ENCODE measurements around the gene KIF22. TPM values are rescaled to one million over a fixed set of nuclear protein-coding genes. Genes with fewer than 3 reads are reported as not detected.
"Not testable (repeated sequence)": the region's sequence is repeated elsewhere in the genome, so short reads cannot be mapped to it uniquely, and the experiment has no call there.

The KIF22 gene
- total RNA-seq, 3 donors from 2014 or later (not counting 1 experiment from before 2014, with no cell fraction given): 73.4 to 96.0 (median 86.5) TPM

- H3K36me3 Mint-ChIP-seq: no peaks in the 10 kb centered on the region
- Histone ChIP-seq H3K36me3 (ENCODE audit: control insufficient read depth, insufficient read depth, low read length) (peaks cover 35% of the 10 kb centered on the region), H3K4me3 (ENCODE audit: low read length) (peak within 1 kb of the TSS; percentile 100), H3K27me3 (ENCODE audit: control insufficient read depth, insufficient read depth, low read length) (no peaks in the 10 kb centered on the region), H3K27ac (ENCODE audit: low read length) (peak within 1 kb of the TSS; percentile 100), H3K4me1 (ENCODE audit: control insufficient read depth, insufficient read depth, low read length) (peaks cover 74% of the 10 kb centered on the region), H3K9me3 (ENCODE audit: control insufficient read depth, insufficient read depth, low read length) (no peaks in the 10 kb centered on the region)
- WGBS (ENCODE audit: insufficient coverage): 0% methylated on average over 12 of the region's 12 CpGs
- no peaks in the 10 kb centered on the region for H3K9me3 Mint-ChIP-seq
- ATAC-seq (peak; percentile 82 to 95 (median 88)), DNase-seq (peak; percentile 88 to 97)
- intact Hi-C loops (cut with micrococcal nuclease): loop anchor here (1.0 to 10.0 kb wide), 6 partner anchors 8 to 81 kb away; partner anchors contain the start of genes KIF22, PAGR1 and SPN
- peak within 1 kb of the TSS; percentile 99 for H3K27ac Mint-ChIP-seq
- no peaks in the 10 kb centered on the region for H3K27me3 Mint-ChIP-seq (ENCODE audit: low read depth in 2 of 2)
- H3K4me3 Mint-ChIP-seq: peak within 1 kb of the TSS; percentile 100
- no peak for TF ChIP-seq CTCF (IDR thresholded peaks at IDR 0.05)
- H3K4me1 Mint-ChIP-seq: peaks cover 43 to 71% of the 10 kb centered on the region in 2 donors
These were observed 44.7 kb upstream of the KIF22 start, which contains the start of gene C16orf54 for GRCh38 chr16:29745853-29746345. C16orf54 (minus strand) TSS chr16:29745990; CDS start chr16:29744951, 1,039 bp downstream.

- DNase-seq: peak in 1 of 2 donors; percentile 53
These were observed 44.0 kb upstream of the KIF22 start for GRCh38 chr16:29746518-29746917.

GRCh38 chr16:29747947-29748759, 42.4 kb upstream of the KIF22 start:
- Histone ChIP-seq H3K9me3 (ENCODE audit: control insufficient read depth, insufficient read depth, low read length) (no peaks in the 10 kb centered on the region), H3K27me3 (ENCODE audit: control insufficient read depth, insufficient read depth, low read length) (no peaks in the 10 kb centered on the region), H3K4me3 (ENCODE audit: low read length) (no peak overlapping the region), H3K36me3 (ENCODE audit: control insufficient read depth, insufficient read depth, low read length) (peaks cover 15% of the 10 kb centered on the region), H3K27ac (ENCODE audit: low read length) (no peak overlapping the region), H3K4me1 (ENCODE audit: control insufficient read depth, insufficient read depth, low read length) (peaks cover 52% of the 10 kb centered on the region)
- Mint-ChIP-seq H3K9me3 (no peaks in the 10 kb centered on the region), H3K4me3 (peak overlapping the region; percentile 17), H3K36me3 (no peaks in the 10 kb centered on the region), H3K4me1 (peaks cover 34 to 50% of the 10 kb centered on the region in 2 donors), H3K27ac (peak overlapping the region in 1 of 2 donors; percentile 74), H3K27me3 (ENCODE audit: low read depth in 2 of 2) (no peaks in the 10 kb centered on the region)
- intact Hi-C loops (cut with micrococcal nuclease): loop anchor here (2.0 to 10.0 kb wide), 3 partner anchors 15 to 83 kb away; partner anchors contain the start of genes KIF22 and SPN
- 97% methylated on average over 30 of the region's 30 CpGs for WGBS (ENCODE audit: insufficient coverage)
- DNase-seq (no peak), ATAC-seq (no peak)
- no peak for TF ChIP-seq CTCF (IDR thresholded peaks at IDR 0.05)

More at GRCh38 chr16:29746518-29746917, 44.0 kb upstream of the KIF22 start:
- H3K9me3 Mint-ChIP-seq; H3K27me3 ChIP-seq (ENCODE audit: control insufficient read depth, insufficient read depth, low read length); H3K27me3 Mint-ChIP-seq (ENCODE audit: low read depth in 2 of 2); H3K9me3 ChIP-seq (ENCODE audit: control insufficient read depth, insufficient read depth, low read length); ATAC-seq; H3K36me3 Mint-ChIP-seq: not testable (repeated sequence)
- peak overlapping the region; percentile 100 for H3K27ac ChIP-seq (ENCODE audit: low read length)
- intact Hi-C loops (cut with micrococcal nuclease): loop anchor here (1.0 to 10.0 kb wide), 5 partner anchors 8 to 82 kb away; partner anchors contain the start of genes KIF22, PAGR1 and SPN
- peak overlapping the region; percentile 99 for H3K27ac Mint-ChIP-seq
- 15% methylated on average over 4 of the region's 4 CpGs for WGBS (ENCODE audit: insufficient coverage)
- H3K4me1 Mint-ChIP-seq: peaks cover 36 to 65% of the 10 kb centered on the region in 2 donors
- peak overlapping the region; percentile 100 for H3K4me3 Mint-ChIP-seq
- H3K4me3 ChIP-seq (ENCODE audit: low read length): peak overlapping the region; percentile 100
- peaks cover 29% of the 10 kb centered on the region for H3K36me3 ChIP-seq (ENCODE audit: control insufficient read depth, insufficient read depth, low read length)
- H3K4me1 ChIP-seq (ENCODE audit: control insufficient read depth, insufficient read depth, low read length): peaks cover 68% of the 10 kb centered on the region

- not testable (repeated sequence) for DNase-seq; ATAC-seq; H3K27ac ChIP-seq (ENCODE audit: low read length); H3K27me3 Mint-ChIP-seq (ENCODE audit: low read depth in 2 of 2); H3K9me3 ChIP-seq (ENCODE audit: control insufficient read depth, insufficient read depth, low read length); H3K9me3 Mint-ChIP-seq; H3K4me3 ChIP-seq (ENCODE audit: low read length); H3K27me3 ChIP-seq (ENCODE audit: control insufficient read depth, insufficient read depth, low read length); H3K4me3 Mint-ChIP-seq; H3K36me3 ChIP-seq (ENCODE audit: control insufficient read depth, insufficient read depth, low read length); H3K36me3 Mint-ChIP-seq
- intact Hi-C loops (cut with micrococcal nuclease): loop anchor here (10.0 kb wide), 1 partner anchor 84 kb away; the partner anchor contains the start of gene SPN
- H3K27ac Mint-ChIP-seq: peak overlapping the region in 1 of 2 donors; percentile 14
- H3K4me1 ChIP-seq (ENCODE audit: control insufficient read depth, insufficient read depth, low read length): peaks cover 46% of the 10 kb centered on the region
- H3K4me1 Mint-ChIP-seq: peaks cover 28 to 44% of the 10 kb centered on the region in 2 donors
- 92% methylated on average over 4 of the region's 4 CpGs for WGBS (ENCODE audit: insufficient coverage)
These were observed 41.8 kb upstream of the KIF22 start for GRCh38 chr16:29748760-29749149.
